GM12873 (cell line): Measurements from ENCODE around the gene CDK19.

Experiments
- TF ChIP-seq, protein P1 (sequence below): IDR thresholded peaks from 2 replicates; pipeline ENCODE4 v1.5.1; 2012; ENCODE audit warnings: low read depth, mild to moderate bottlenecking, moderate library complexity, low read length, control low read depth; ENCODE audit not compliant: insufficient read depth; ENCODE audit errors: missing control alignments

CDK19 gene

DNA sequence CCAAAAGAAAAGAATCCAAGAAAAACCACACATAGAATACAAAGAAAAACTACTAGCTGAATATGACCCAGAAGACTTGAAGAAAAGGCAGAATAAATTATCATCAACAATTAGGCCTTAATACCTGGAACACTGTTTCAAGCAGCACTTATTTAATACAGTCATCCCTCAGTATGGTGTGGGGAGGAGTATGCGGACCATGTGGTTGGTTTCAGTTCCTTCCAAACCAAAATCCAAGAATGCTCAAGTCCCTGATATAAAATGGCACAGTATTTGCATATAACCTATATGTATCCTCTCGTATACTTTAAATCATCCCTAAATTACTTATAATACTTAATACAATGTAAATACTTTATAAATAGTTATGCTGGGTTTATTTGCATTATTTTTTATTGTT is 16.1 kb downstream of the CDK19 start:
- TF ChIP-seq, protein P1, sequence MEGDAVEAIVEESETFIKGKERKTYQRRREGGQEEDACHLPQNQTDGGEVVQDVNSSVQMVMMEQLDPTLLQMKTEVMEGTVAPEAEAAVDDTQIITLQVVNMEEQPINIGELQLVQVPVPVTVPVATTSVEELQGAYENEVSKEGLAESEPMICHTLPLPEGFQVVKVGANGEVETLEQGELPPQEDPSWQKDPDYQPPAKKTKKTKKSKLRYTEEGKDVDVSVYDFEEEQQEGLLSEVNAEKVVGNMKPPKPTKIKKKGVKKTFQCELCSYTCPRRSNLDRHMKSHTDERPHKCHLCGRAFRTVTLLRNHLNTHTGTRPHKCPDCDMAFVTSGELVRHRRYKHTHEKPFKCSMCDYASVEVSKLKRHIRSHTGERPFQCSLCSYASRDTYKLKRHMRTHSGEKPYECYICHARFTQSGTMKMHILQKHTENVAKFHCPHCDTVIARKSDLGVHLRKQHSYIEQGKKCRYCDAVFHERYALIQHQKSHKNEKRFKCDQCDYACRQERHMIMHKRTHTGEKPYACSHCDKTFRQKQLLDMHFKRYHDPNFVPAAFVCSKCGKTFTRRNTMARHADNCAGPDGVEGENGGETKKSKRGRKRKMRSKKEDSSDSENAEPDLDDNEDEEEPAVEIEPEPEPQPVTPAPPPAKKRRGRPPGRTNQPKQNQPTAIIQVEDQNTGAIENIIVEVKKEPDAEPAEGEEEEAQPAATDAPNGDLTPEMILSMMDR: no peak

DNA sequence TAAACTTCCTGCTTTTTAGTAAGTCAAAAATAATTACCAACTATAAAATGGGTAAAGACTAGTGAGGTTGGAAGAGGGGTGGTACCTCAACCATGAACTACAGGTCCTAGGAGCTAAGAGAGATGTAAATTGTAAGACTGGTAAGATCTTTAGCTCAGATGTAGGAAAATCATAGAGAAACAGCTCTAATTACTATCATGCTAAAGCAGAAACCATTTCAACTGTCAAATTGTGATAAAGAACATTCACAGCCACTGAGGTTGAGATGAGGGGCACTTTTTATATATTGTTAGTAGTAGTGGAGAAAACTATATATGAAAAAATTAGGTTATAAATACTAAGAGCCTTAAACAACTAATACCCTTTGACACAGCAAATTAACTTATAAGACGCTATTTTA is 20.0 kb downstream of the CDK19 start:
- TF ChIP-seq, protein P1: no peak

DNA sequence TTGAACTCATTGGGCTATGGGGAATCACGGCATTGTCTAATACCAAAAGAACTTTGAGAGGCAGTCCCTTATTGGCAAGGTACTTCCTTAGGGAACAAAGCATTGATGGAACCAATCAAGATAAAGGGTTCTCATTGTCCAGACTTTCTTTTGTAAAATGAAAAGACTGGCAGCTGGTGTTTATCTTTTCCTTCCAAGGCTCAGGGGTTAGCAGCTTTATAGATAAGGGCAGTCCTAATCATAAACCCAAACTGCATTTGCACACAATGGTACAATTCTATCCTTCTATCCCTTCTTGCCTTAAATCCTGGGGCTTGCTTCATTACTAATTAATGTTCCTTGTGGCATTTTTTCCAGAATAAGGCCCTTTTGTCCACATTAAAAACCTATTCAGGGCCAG is 28.6 kb downstream of the CDK19 start:
- TF ChIP-seq, protein P1: no peak

DNA sequence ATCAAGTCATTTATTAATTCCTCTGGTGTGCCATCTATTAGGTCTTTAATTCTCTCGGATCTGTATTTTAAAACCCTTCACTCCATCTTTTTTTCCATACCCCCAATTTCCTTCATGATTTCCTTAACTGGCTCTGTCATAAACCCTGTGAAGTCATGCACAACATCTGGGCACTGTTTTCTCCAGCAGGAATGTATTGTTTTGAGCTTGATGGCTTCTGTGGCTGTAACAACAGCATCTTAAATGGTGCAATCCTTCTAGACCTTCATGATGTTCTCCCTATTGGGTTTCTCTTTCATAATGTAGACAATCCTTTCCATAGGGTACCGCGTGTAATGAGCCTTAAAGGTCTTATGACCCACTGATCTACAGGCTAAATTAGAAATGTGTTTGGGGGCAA is 29.0 kb downstream of the CDK19 start:
- TF ChIP-seq, protein P1: no peak

DNA sequence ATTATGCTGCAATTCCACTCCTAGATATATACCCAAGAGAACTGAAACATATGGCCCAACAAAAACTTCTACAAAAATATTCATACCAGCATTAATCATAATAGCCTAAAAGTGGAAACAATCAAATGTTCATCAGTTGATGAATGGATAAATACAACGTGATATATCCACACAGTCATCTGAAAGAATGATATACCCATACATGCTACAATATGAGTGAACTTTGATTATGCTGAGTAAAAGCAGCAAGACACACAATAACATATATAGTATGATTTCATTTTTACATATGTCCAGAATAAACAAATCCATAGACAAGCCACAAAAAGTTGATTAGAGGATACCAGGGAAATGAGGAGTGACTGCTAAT is 30.7 kb downstream of the CDK19 start:
- TF ChIP-seq, protein P1: no peak

DNA sequence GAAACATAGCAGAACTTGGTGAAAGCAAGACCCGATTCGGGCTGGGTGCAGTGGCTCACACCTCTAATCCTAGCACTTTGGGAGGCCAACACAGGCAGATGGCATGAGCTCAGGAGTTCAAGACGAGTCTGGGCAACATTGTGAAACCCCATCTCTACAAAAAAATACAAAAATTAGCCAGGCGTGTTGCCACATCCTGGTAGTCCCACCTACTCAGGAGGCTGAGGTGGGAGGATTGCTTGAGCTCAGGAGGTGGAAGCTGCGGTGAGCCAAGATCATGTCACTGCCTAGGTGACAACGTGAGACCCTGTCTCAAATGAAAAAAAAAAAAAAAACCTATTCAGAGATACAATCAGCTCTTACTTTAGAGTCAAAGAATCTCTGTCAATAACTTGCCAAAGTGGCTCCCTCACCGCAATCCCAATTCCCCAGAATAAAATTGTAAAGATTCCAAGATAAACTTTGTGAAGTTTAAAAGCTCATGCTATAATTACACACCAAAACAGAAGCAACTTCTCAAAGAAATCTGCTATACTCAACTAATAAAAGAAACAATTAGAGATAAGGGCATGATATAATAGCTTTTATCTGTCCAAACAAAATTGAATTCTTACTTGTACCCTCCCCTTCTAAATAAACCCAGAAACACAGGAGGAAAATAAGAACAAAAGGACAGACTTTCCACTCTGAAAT is 33.6 kb downstream of the CDK19 start:
- TF ChIP-seq, protein P1: no peak

DNA sequence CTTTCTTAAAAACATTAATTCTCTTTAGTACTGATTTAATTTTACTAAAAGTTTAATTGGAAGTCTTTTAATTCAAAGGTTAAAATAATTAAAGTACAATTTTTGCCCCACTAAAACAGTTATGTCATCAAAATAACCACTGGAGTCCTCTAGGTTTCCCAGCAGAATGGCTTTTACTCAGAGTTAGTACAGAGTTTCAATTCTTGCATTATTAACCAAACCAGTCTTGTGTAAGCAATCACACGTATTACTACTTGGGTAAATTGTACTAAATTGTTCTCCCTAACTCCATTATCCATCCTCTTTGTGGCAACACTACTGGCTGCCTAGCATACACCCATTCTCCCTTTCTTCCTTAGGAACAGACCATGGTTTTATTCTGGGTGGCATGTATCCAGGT is 36.9 kb downstream of the CDK19 start:
- TF ChIP-seq, protein P1: no peak
